Left lung (tissue), 10 donors: ENCODE results near the gene UTF1. TPM values are rescaled to one million over a fixed set of nuclear protein-coding genes. Genes with fewer than 3 reads are reported as not detected.

Source experiments
- ATAC-seq: fragments of 200-7000 bp; cut with Tn5 transposase; one replicate; pipeline ENCODE4 v1.9.1; 2020; ENCODE audit warnings: moderate library complexity
- DNase-seq, 4 donors: peaks; one replicate each; pipeline ENCODE4 v3.0.0-alpha.2; 2013 to 2020
- H3K27ac ChIP-seq, 2 donors: fragments of 200-600 bp; sonication (generic) in 1 of 2; one replicate each; pipeline versions ENCODE4 v1.5.0 to v1.8.0; 2020 to 2021
- H3K27me3 ChIP-seq, 2 donors: fragments of 200-600 bp; sonication (generic) in 1 of 2; one replicate each; pipeline versions ENCODE4 v1.5.0 to v1.8.0; 2020 to 2021
- H3K36me3 ChIP-seq, 2 donors: fragments of 200-600 bp; sonication (generic) in 1 of 2; one replicate each; pipeline versions ENCODE4 v1.5.0 to v1.8.0; 2020 to 2021
- H3K4me1 ChIP-seq, 2 donors: fragments of 200-600 bp; one replicate each; pipeline ENCODE4 v1.8.0; 2021
- H3K4me3 ChIP-seq, 2 donors: fragments of 200-600 bp; sonication (generic) in 1 of 2; one replicate each; pipeline versions ENCODE4 v1.5.0 to v1.8.0; 2020 to 2021; ENCODE audit warnings: mild to moderate bottlenecking in 1 of 2
- H3K9me3 ChIP-seq, 2 donors: fragments of 200-600 bp; sonication (generic) in 1 of 2; one replicate each; pipeline versions ENCODE4 v1.5.0 to v1.8.0; 2020 to 2021
- CTCF ChIP-seq, 2 donors: fragments of 200-600 bp; sonication (generic) in 1 of 2; IDR thresholded peaks; one replicate each; pipeline versions ENCODE4 v1.5.0 to v1.8.0; 2021; ENCODE audit warnings: antibody characterized with exemption in 2 of 2
- intact Hi-C, 2 donors: fragments of 100-400 bp; cut with DNase I; formaldehyde crosslinking; loops; one replicate each; pipeline versions ENCODE4 v1.11.2 to v1.14.2; 2022
- polyA plus RNA-seq, 6 donors: library from polyadenylated mRNA; unstranded; fragments of 120-200 nt; gene quantifications; one replicate each; pipeline ENCODE4 v1.2.1, GENCODE V29; 2013; ENCODE audit not compliant: insufficient read length in 6 of 6
- total RNA-seq, 2 donors: library from RNA; stranded (reverse); fragmentation: NEBNext Ultra II Directional; extraction: Animal tissue kit (Norgen Biotek cat#: 25700); gene quantifications; one replicate each; pipeline ENCODE4 v1.2.1, GENCODE V29; 2021
- donor health status: DM: no; HTN: yes; CAD: no.
- donor health status: DM: no; HTN: no; CAD: no.

Gene UTF1
- total and polyA plus RNA-seq, 8 donors, result not detected

DNA sequence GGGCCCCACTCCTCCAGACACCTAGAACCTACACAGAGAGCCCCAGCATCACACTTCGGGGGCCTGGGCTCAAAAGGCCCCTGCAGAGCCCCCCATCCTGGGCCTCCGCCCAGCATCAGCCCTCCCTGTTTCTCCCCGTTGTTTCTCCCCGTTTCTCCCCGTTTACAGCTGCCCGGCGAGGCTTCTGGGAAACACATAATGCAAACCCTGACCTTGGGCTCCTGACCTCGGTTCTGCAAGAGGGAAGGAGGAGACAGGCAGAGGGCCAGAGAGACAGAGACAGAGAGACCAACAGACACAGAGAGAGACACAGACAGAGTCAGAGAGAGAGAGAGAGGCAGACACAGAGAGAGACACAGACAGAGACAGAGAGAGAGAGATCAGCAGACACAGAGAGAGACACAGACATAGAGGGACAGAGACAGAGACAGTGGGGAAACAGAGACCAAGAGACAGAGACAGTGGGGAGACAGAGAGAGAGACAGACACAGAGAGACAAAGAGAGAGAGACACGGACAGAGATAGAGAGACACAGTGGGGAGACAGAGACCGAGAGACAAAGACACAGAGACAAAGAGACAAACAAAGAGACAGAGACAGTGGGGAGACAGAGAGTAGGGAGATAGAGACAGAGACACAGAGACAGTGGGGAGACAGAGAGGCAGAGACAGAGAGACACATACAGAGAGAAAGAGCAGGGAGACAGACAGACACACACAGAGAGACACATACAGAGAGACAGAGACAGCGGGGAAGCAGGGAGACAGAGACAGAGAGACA lies 20.1 kb downstream of the UTF1 start:
- Histone ChIP-seq H3K27ac (no peak overlapping the region), H3K4me1 (no peaks in the 10 kb centered on the region)
- DNase-seq, result no peak

DNA sequence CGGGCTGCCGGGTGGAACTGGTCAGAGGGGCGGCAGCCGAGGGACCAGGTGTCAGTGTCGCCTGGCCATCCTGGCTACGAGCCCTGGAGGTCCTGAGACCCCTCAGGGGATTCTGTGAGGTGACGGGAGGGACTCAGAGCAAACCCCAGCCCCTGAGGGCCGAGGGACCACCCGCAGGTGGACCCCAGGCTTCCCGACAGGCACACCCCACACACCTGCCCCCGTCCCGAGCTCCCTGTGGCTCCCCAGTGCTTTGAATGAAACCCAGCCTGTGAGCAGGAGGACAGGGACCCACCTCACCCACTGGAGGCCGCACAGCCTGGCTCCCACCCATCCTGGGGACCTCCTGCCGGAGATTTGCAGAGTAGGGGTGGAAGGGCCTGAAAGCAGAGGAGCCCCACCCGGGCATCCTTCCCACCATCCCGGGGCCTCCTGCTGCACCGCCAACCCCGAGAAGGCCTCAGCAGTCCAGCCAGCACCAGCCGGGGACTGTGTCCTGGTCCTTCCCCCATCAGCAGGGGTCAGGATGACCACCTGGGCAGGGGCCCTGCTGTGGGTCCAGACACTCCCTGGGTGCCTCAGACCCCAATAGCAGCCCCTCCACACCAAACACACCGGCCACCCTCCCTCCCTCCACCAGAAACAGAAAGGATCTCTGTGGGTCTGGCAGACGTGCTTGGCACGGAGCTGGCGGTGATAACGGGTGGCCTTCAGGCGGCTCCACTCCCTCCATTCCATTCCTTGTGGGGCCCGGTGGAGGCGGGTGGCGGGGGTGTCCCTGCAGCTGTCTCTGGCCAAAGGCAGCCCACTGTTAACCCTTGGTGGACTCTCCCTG lies 21.6 kb downstream of the UTF1 start:
- no peak for DNase-seq
- Histone ChIP-seq H3K9me3 (no peaks in the 10 kb centered on the region), H3K36me3 (no peaks in the 10 kb centered on the region), H3K27ac (no peak overlapping the region), H3K4me1 (no peaks in the 10 kb centered on the region), H3K4me3 (no peak overlapping the region), H3K27me3 (peaks cover 0 to 55% of the 10 kb centered on the region in 2 donors)
- intact Hi-C loops, result no loop called here
- TF ChIP-seq CTCF (IDR thresholded peaks at IDR 0.05), result no peak
- ATAC-seq, result no peak

More for the DNA sequence above, 20.1 kb downstream of the UTF1 start:
- Histone ChIP-seq H3K4me3 (no peak overlapping the region), H3K36me3 (no peaks in the 10 kb centered on the region), H3K27me3 (peaks cover 5 to 69% of the 10 kb centered on the region in 2 donors), H3K9me3 (no peaks in the 10 kb centered on the region)
- ATAC-seq, result no peak
- TF ChIP-seq CTCF (IDR thresholded peaks at IDR 0.05), result no peak
- intact Hi-C loops, result no loop called here

DNA sequence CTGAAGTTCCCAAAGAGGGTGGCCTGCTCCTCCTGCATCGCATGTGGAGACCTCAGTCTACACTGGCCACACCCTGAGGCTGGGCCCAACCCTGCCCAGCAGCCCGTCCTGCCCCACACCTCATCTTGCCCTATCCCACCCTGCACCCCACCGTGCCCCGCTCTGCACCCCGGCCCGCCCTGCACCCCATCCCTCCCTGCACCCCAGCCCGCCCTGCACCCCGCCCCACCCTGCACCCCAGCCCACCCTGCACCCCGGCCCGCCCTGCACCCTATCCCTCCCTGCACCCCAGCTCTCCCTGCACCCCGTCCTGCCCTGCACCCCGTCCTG lies 22.2 kb downstream of the UTF1 start:
- DNase-seq, result no peak
- no peak overlapping the region for H3K27ac ChIP-seq

DNA sequence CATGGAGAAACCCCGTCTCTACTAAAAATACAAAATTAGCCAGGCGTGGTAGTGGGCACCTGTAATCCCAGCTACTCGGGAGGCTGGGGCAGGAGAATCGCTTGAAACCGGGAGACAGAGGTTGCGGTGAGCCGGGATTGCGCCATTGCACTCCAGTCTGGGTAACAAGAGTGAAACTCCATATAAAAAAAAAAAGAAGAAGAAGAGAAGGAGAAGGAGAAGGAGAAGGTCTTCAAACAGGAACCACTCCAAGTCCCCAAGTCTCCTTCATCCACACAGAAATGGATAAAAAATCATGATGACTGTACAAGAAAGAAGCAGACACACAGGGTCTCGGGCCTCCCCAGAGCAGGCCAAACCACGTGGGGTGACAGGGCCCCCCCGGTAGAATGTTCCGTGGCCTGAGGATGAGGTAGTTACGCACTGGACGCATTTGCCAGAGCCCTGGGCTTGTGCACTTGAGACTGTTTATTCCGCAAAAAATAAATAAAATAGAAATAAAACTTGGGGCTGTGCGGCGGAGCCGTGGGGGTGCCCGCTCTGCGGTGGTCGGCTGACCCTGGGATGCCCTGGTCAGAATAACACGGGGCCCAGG lies 23.4 kb downstream of the UTF1 start:
- Histone ChIP-seq H3K4me3 (no peak overlapping the region), H3K9me3 (no peaks in the 10 kb centered on the region), H3K27ac (no peak overlapping the region), H3K27me3 (peaks cover 0 to 36% of the 10 kb centered on the region in 2 donors), H3K36me3 (no peaks in the 10 kb centered on the region), H3K4me1 (peaks cover 12 to 18% of the 10 kb centered on the region in 2 donors)
- no peak for TF ChIP-seq CTCF (IDR thresholded peaks at IDR 0.05)
- DNase-seq (no peak), ATAC-seq (no peak)
- intact Hi-C loops, result no loop called here

More for the DNA sequence above, 22.2 kb downstream of the UTF1 start:
- ATAC-seq, result no peak
- Histone ChIP-seq H3K4me3 (no peak overlapping the region), H3K4me1 (peaks cover 2 to 5% of the 10 kb centered on the region in 2 donors), H3K27me3 (peaks cover 0 to 49% of the 10 kb centered on the region in 2 donors), H3K9me3 (no peaks in the 10 kb centered on the region), H3K36me3 (no peaks in the 10 kb centered on the region)
- TF ChIP-seq CTCF (IDR thresholded peaks at IDR 0.05), result no peak
- intact Hi-C loops, result no loop called here
